GM12878 (cell line): ENCODE measurements around the gene CHAF1A. TPM values are rescaled to one million over a fixed set of nuclear protein-coding genes. Genes with fewer than 3 reads are reported as not detected.

ENCODE experiments used
- BCLAF1 ChIP-seq: fragments of 450-650 bp; IDR thresholded peaks from 2 replicates; pipeline ENCODE4 v1.6.1; 2017; ENCODE audit warnings: antibody characterized with exemption, mild to moderate bottlenecking, moderate library complexity
- CREB1 ChIP-seq: IDR thresholded peaks from 2 replicates; pipeline ENCODE4 v1.6.1; 2012; ENCODE audit warnings: low read depth, mild to moderate bottlenecking, inconsistent platforms
- ELK1 ChIP-seq: IDR thresholded peaks from 2 replicates; pipeline ENCODE4 v1.6.1; 2012; ENCODE audit warnings: low read depth, low read length, improper control_type of control experiment
- HSF1 ChIP-seq: fragments of 150-350 bp; IDR thresholded peaks from 2 replicates; pipeline ENCODE4 v1.6.1; 2014; ENCODE audit warnings: mild to moderate bottlenecking, low read depth, low read length
- IKZF2 ChIP-seq, 2 experiments: fragments of 450-650 bp; IDR thresholded peaks; 2 replicates each; pipeline ENCODE4 v1.6.1; 2017; ENCODE audit warnings: mild to moderate bottlenecking in 2 of 2, moderate library complexity in 2 of 2
- MYC ChIP-seq: IDR thresholded peaks from 2 replicates; pipeline ENCODE4 v1.6.1; 2011; ENCODE audit warnings: mild to moderate bottlenecking, low read length, moderate library complexity, inconsistent platforms; ENCODE audit not compliant: insufficient read depth, insufficient replicate concordance, insufficient read length, severe bottlenecking
- PAX8 ChIP-seq: fragments of 450-650 bp; IDR thresholded peaks from 2 replicates; pipeline ENCODE4 v1.6.1; 2017; ENCODE audit warnings: mild to moderate bottlenecking, moderate library complexity
- POU2F2 ChIP-seq: IDR thresholded peaks from 3 replicates; pipeline ENCODE4 v1.6.1; 2011; ENCODE audit warnings: low read depth, mild to moderate bottlenecking, low read length, borderline replicate concordance
- PRDM15 ChIP-seq: fragments of 450-650 bp; formaldehyde crosslinking; IDR thresholded peaks from 2 replicates; pipeline ENCODE4 v1.4.0; 2020; ENCODE audit warnings: mild to moderate bottlenecking, moderate library complexity
- RAD21 ChIP-seq: IDR thresholded peaks from 2 replicates; pipeline ENCODE4 v1.6.1; 2011; ENCODE audit warnings: mild to moderate bottlenecking, low read depth, low read length, moderate library complexity; ENCODE audit not compliant: insufficient read depth
- TCF12 ChIP-seq: IDR thresholded peaks from 2 replicates; pipeline ENCODE4 v1.6.1; 2011; ENCODE audit warnings: low read depth, mild to moderate bottlenecking, low read length
- TCF3 ChIP-seq: IDR thresholded peaks from 2 replicates; pipeline ENCODE4 v1.6.1; 2012; ENCODE audit warnings: low read depth, mild to moderate bottlenecking, low read length, borderline replicate concordance; ENCODE audit not compliant: insufficient read depth
- ZBTB11 ChIP-seq: fragments of 450-650 bp; formaldehyde crosslinking; IDR thresholded peaks from 2 replicates; pipeline ENCODE4 v1.5.0; 2022; ENCODE audit warnings: mild to moderate bottlenecking, missing genetic modification characterization
- ZNF622 ChIP-seq: fragments of 450-650 bp; IDR thresholded peaks from 2 replicates; pipeline ENCODE4 v1.6.1; 2017; ENCODE audit warnings: mild to moderate bottlenecking, inconsistent platforms
- polyA plus RNA-seq, 11 experiments: library from polyadenylated mRNA; depleted of rRNA in 4 of 11; unstranded in 6 of 11; stranded (reverse) in 5 of 11; fragments of >200 nt; fragmentation: Nextera tagmentation in 4 of 11; fragmentation: Illumina TruSeq in 1 of 11; extraction: Ambion mirVana in 4 of 11; extraction: Trizol in 1 of 11; gene quantifications; 1 replicate in 1 of 11; 2 replicates in 10 of 11; pipeline versions ENCODE4 v1.2.1 to v1.2.3, GENCODE V29; 2011 to 2016; ENCODE audit warnings: inconsistent platforms in 2 of 11, missing spikeins in 2 of 11, low read depth in 1 of 11
- total RNA-seq, 4 experiments: library from RNA; depleted of rRNA in 3 of 4; stranded (reverse); fragments of >200 nt in 3 of 4; fragmentation: Illumina TruSeq in 1 of 4; extraction: Trizol in 1 of 4; gene quantifications; 2 replicates each; pipeline versions ENCODE4 v1.2.1 to v1.2.3, GENCODE V29; 2013 to 2021
- TF ChIP-seq, protein P1 (sequence below): IDR thresholded peaks from 2 replicates; pipeline ENCODE4 v1.6.1; 2011; ENCODE audit warnings: mild to moderate bottlenecking, low read depth, low read length, moderate library complexity; ENCODE audit not compliant: insufficient replicate concordance

The CHAF1A gene
- total and polyA plus RNA-seq, 10 of the 15 experiments (the other 5 are each of a cell fraction or from before 2014, with no cell fraction given): 1.3 to 69.1 (median 34.2) TPM

GRCh38 chr19:4369888-4370260, 32.6 kb upstream of the CHAF1A start (continued):
- TF ChIP-seq TCF3 (0 out of 2 replicates have a peak, but pooled peaks have one; percentile 17), MYC (peak; percentile 62), ZNF622 (no peak), PRDM15 (CRISPR knock-in tag) (no peak), POU2F2 (peak; percentile 36; the same call in 1 of the 3 replicates), ZBTB11 (CRISPR knock-in tag) (no peak), TCF12 (0 out of 2 replicates have a peak, but pooled peaks have one; percentile 28), IKZF2 (IDR thresholded peaks at IDR 0.05) (no peak; a peak in 1 of 4 replicates), CREB1 (0 out of 2 replicates have a peak, but pooled peaks have one; percentile 24), ELK1 (no peak), HSF1 (no peak), BCLAF1 (no peak), RAD21 (peak; percentile 49; the same call in 1 of the 2 replicates), PAX8 (no peak)
- TF ChIP-seq, protein P1, sequence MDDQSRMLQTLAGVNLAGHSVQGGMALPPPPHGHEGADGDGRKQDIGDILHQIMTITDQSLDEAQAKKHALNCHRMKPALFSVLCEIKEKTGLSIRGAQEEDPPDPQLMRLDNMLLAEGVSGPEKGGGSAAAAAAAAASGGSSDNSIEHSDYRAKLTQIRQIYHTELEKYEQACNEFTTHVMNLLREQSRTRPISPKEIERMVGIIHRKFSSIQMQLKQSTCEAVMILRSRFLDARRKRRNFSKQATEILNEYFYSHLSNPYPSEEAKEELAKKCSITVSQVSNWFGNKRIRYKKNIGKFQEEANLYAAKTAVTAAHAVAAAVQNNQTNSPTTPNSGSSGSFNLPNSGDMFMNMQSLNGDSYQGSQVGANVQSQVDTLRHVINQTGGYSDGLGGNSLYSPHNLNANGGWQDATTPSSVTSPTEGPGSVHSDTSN: no peak
